Ovary (tissue), 10 donors: ENCODE measurements around the gene LRRC14B. TPM values are rescaled to one million over a fixed set of nuclear protein-coding genes. Genes with fewer than 3 reads are reported as not detected.

Experiments used
- DNase-seq, 5 donors: peaks; one replicate each; pipeline ENCODE4 v3.0.0-alpha.2; 2019 to 2020
- H3K27ac ChIP-seq, 2 donors: fragments of 200-600 bp; one replicate each; pipeline versions ENCODE4 v1.5.1 to v1.8.0; 2019 to 2022
- H3K27me3 ChIP-seq: fragments of 200-600 bp; one replicate; pipeline ENCODE4 v1.8.0; 2022
- H3K36me3 ChIP-seq: fragments of 200-600 bp; sonication (generic); one replicate; pipeline ENCODE4 v1.5.1; 2019
- H3K4me1 ChIP-seq: one replicate; pipeline ENCODE4 v1.8.1; 2013; ENCODE audit warnings: mild to moderate bottlenecking, moderate library complexity; ENCODE audit not compliant: insufficient read depth
- H3K4me3 ChIP-seq: fragments of 200-600 bp; sonication (generic); one replicate; pipeline ENCODE4 v1.5.1; 2017
- H3K9me3 ChIP-seq, 2 donors: fragments of 200-600 bp in 1 of 2; sonication (generic) in 1 of 2; one replicate each; pipeline versions ENCODE4 v1.5.1 to v1.8.1; 2013 to 2019; ENCODE audit warnings: mild to moderate bottlenecking in 1 of 2, moderate library complexity in 1 of 2
- EP300 ChIP-seq: sonication (generic); formaldehyde crosslinking; IDR thresholded peaks from one replicate; pipeline ENCODE4 v1.6.1; 2017; ENCODE audit warnings: antibody characterized with exemption
- POLR2A ChIP-seq: fragments of 450-650 bp; IDR thresholded peaks from one replicate; pipeline ENCODE4 v1.6.1; 2017; ENCODE audit warnings: antibody characterized with exemption, mild to moderate bottlenecking, moderate library complexity
- WGBS, 3 donors: extraction: QIAGEN DNeasy Blood & Tissue Kit in 1 of 3; methylation state at CpG; one replicate each; pipeline versions ENCODE4 v1.1.5 to v1.1.7; 2013 to 2017; 5-methylcytosine and 5-hydroxymethylcytosine counted together
- intact Hi-C, 4 donors: fragments of 100-400 bp; cut with DNase I; formaldehyde crosslinking; loops; one replicate each; pipeline versions ENCODE4 v1.11.0 to v1.15.1; 2022 to 2023
- long read RNA-seq, 3 donors: library from polyadenylated mRNA in 2 of 3; unstranded in 2 of 3; transcript quantifications; one replicate each; pipeline ENCODE4 v2.0.0 and lab custom pipeline, GENCODE V29; 2021 to 2026
- polyA plus RNA-seq, 2 donors: library from polyadenylated mRNA; stranded (reverse); fragments of 200-250 nt in 1 of 2; fragments of 350-450 nt in 1 of 2; fragmentation: Illumina TruSeq in 1 of 2; extraction: RNeasy Lipid Tissue Mini Kit (QIAGEN cat#74804) in 1 of 2; gene quantifications; one replicate each; pipeline ENCODE4 v1.2.3, GENCODE V29; 2013 to 2014
- total RNA-seq, 7 donors: library from RNA; depleted of rRNA in 2 of 7; stranded (reverse); fragments of >200 nt in 2 of 7; fragmentation: NEBNext Ultra II Directional in 3 of 7; extraction: Animal tissue kit (Norgen Biotek cat#: 25700) in 3 of 7; gene quantifications; one replicate each; pipeline versions ENCODE4 v1.1.0 to v1.2.4, GENCODE V29; 2016 to 2023
- TF ChIP-seq, protein P1 (sequence below), 3 donors: fragments of 450-650 bp in 2 of 3; fragments of 200-600 bp in 1 of 3; IDR thresholded peaks; one replicate each; pipeline versions ENCODE4 v1.5.1 to v1.8.0; 2016 to 2022; ENCODE audit warnings: antibody characterized with exemption in 3 of 3, mild to moderate bottlenecking in 1 of 3
- donor health status: DM: no; HTN: no; CAD: no; lungs with moderate emphysema.
- donor health status: DM: no; HTN: no; CAD: no.
- donor health status: Bipolar disorder and iron deficiency.
- donor health status: DM: yes; HTN: yes; CAD: no.
- donor health status: DM: no; HTN: no; CAD: no.
- donor health status: DM: yes; HTN: yes; CAD: no.

Gene LRRC14B
- total RNA-seq, result under 1 TPM in 2 of 7 donors, not detected in 5; 0.38 to 0.92 TPM
- polyA plus RNA-seq, result under 1 TPM in 1 of 2 donors, not detected in 1; 0.04 TPM
- long read RNA-seq, donor 1, result 0 reads
- long read RNA-seq, donor 2, result 0 reads
- long read RNA-seq, donor 3, partial matches to known transcripts, result 0 of 1 reads
- long read RNA-seq, donor 3, other reads (novel, unspliced or antisense), result 0 of 1 reads

DNA sequence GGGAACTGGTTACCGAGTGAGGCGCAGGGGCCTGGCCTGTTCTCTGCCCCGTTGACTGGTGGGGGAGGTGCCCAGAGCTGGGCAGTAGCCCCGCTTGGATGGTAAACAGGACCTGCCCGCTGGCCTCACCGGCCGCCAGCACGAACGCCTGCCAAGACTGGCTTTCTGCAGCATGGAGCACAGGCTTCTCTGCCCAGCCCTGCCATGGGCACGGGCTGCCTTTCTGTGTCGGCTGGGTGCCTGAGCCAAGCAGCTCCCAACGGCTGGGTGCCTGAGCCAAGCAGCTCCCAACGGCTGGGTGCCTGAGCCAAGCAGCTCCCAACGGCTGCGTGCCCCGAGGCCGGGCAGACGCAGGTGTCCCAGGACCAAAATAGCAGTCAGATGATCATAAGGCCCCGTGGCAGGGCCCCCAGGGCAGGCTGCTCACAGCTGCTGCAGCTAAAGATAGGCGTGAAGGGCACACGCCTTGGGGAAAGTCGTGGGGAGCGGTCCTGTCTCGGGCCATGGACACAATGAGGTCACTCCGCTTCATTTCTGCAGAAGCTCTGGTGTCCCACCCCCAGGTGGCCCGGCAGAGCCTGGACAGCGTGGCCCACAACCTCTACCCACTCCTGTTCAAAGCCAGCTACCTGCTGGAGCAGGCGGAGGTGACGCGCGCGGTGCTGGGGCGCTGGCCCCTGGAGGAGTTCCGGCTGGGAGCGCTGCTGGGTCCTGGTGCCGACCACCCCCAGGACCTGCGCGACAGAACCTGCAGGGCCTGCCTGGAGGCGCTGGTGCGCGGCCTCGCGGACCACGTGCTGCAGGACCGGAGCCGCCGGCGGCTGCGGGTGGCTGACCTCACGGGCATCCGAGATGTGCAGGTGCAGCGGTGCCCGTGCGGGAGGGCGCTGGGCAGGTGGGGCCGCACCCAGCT, at the start of gene LRRC14B:
LRRC14B (plus strand) TSS at position 460 of the 913 bp plus-strand sequence; CDS start at position 504, 44 bp downstream.
- Histone ChIP-seq H3K9me3 (no peaks in the 10 kb centered on the region), H3K36me3 (no peaks in the 10 kb centered on the region), H3K27me3 (no peaks in the 10 kb centered on the region), H3K27ac (no peak within 1 kb of the TSS), H3K4me3 (no peak within 1 kb of the TSS), H3K4me1 (peaks cover 7% of the 10 kb centered on the region)
- DNase-seq, result peak in 3 of 5 donors; percentile 15 to 56 (median 44)
- intact Hi-C loops, result no loop called here
- TF ChIP-seq EP300, result no peak
- TF ChIP-seq POLR2A, result no peak
- TF ChIP-seq, protein P1, sequence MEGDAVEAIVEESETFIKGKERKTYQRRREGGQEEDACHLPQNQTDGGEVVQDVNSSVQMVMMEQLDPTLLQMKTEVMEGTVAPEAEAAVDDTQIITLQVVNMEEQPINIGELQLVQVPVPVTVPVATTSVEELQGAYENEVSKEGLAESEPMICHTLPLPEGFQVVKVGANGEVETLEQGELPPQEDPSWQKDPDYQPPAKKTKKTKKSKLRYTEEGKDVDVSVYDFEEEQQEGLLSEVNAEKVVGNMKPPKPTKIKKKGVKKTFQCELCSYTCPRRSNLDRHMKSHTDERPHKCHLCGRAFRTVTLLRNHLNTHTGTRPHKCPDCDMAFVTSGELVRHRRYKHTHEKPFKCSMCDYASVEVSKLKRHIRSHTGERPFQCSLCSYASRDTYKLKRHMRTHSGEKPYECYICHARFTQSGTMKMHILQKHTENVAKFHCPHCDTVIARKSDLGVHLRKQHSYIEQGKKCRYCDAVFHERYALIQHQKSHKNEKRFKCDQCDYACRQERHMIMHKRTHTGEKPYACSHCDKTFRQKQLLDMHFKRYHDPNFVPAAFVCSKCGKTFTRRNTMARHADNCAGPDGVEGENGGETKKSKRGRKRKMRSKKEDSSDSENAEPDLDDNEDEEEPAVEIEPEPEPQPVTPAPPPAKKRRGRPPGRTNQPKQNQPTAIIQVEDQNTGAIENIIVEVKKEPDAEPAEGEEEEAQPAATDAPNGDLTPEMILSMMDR (IDR thresholded peaks at IDR 0.05), result no peak
- WGBS, 3 donors, result 10 to 18% (median 16%) methylated on average over 36 to 56 of the region's 56 CpGs

DNA sequence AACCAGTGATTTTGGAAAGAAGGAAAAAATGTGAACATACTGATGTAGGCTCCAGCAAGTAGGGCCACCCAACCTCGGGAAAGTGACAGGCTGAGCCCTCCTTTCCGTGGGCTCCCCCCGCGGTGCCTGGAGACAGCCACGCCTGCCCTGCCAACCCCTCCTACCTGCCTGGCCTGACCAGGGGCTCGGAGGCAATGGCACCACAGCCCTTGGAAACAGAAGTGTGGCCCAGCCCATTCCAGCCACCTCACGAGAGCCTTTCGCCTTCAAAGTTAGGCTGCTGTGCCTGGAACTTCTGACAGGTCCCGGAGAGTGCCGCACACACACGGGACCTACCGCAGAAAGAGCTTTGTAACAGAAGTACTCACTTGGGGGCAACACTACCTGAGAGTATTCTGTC, 49.5 kb upstream of the LRRC14B start:
- intact Hi-C loops, result no loop called here
- no peaks in the 10 kb centered on the region for H3K9me3 ChIP-seq
- no peak overlapping the region for H3K4me3 ChIP-seq
- H3K27ac ChIP-seq, result no peak overlapping the region
- no peak for DNase-seq
- no peaks in the 10 kb centered on the region for H3K4me1 ChIP-seq
- H3K27me3 ChIP-seq, result no peaks in the 10 kb centered on the region
- 91 to 94% (median 91%) methylated on average over 12 of the region's 12 CpGs for WGBS, 3 donors
- TF ChIP-seq, protein P1 (IDR thresholded peaks at IDR 0.05), result no peak
- no peak for TF ChIP-seq POLR2A
- TF ChIP-seq EP300, result no peak
- no peaks in the 10 kb centered on the region for H3K36me3 ChIP-seq

- H3K9me3 ChIP-seq, result peaks cover 4% of the 10 kb centered on the region in 2 donors
- no peak overlapping the region for H3K4me3 ChIP-seq
- H3K27me3 ChIP-seq, result no peaks in the 10 kb centered on the region
- intact Hi-C loops, result no loop called here
- WGBS, 3 donors, result 94 to 95% (median 94%) methylated on average over 18 of the region's 18 CpGs
- no peaks in the 10 kb centered on the region for H3K4me1 ChIP-seq
- no peak overlapping the region for H3K27ac ChIP-seq
- DNase-seq, result no peak
- H3K36me3 ChIP-seq, result no peaks in the 10 kb centered on the region
- TF ChIP-seq EP300 (no peak), POLR2A (no peak)
- TF ChIP-seq, protein P1 (IDR thresholded peaks at IDR 0.05), result no peak
Measured at GRCh38 chr5:142246-142810, 49.0 kb upstream of the LRRC14B start.

GRCh38 chr5:143041-143440, 48.3 kb upstream of the LRRC14B start:
- Histone ChIP-seq H3K4me3 (no peak overlapping the region), H3K36me3 (no peaks in the 10 kb centered on the region), H3K9me3 (peaks cover 5 to 7% of the 10 kb centered on the region in 2 donors), H3K27ac (no peak overlapping the region), H3K27me3 (no peaks in the 10 kb centered on the region), H3K4me1 (no peaks in the 10 kb centered on the region)
- WGBS, 3 donors, result 84 to 91% (median 90%) methylated on average over 14 to 17 of the region's 17 CpGs
- intact Hi-C loops, result no loop called here
- TF ChIP-seq EP300 (no peak), POLR2A (no peak)
- TF ChIP-seq, protein P1 (IDR thresholded peaks at IDR 0.05), result no peak
- DNase-seq, result no peak
